ENCODE data around the gene RHBDD3.

The RHBDD3 gene

GRCh38 chr22:29301716-29302401, 34.1 kb upstream of the RHBDD3 start:
- Histone ChIP-seq H2BK12ac (ENCODE audit: low read length in 2 of 2) (no peak overlapping the region), H3K4me2 (ENCODE audit: low read length, poor library complexity, severe bottlenecking) (no peak overlapping the region), H2AK5ac (ENCODE audit: low read length, severe bottlenecking) (no peak overlapping the region), H3K23ac (ENCODE audit: low read length in 2 of 2) (no peak overlapping the region), H3K4me3 (ENCODE audit: insufficient read depth in 1 of 2, low read depth in 1 of 2, low read length in 2 of 2) (no peak overlapping the region), H3K18ac (ENCODE audit: low read depth in 1 of 2, low read length in 2 of 2) (no peak overlapping the region), H3K9ac (ENCODE audit: low read length) (no peak overlapping the region), H3K79me1 (replicated peaks; ENCODE audit: low read length, poor library complexity, severe bottlenecking) (peaks cover 6% of the 10 kb centered on the region), H2BK15ac (ENCODE audit: low read depth, poor library complexity, severe bottlenecking) (no peak overlapping the region), H3K4ac (ENCODE audit: low read depth in 1 of 2, low read length in 2 of 2) (no peak overlapping the region), H2BK5ac (ENCODE audit: low read depth, low read length, poor library complexity, severe bottlenecking) (no peak overlapping the region), H3K14ac (ENCODE audit: low read length in 2 of 2) (no peak overlapping the region), H2AFZ (ENCODE audit: low read depth, low read length) (no peak overlapping the region), H4K91ac (ENCODE audit: low read length) (no peak overlapping the region), H2BK120ac (ENCODE audit: low read depth, low read length) (no peak overlapping the region), H3K9me3 (ENCODE audit: control insufficient read depth, low read length) (no peaks in the 10 kb centered on the region), H3K27ac (ENCODE audit: low read length, poor library complexity, severe bottlenecking) (no peak overlapping the region), H4K8ac (ENCODE audit: low read length) (no peak overlapping the region), H3K36me3 (ENCODE audit: control insufficient read depth in 1 of 2, insufficient read depth in 2 of 2, low read depth in 1 of 2, low read length in 2 of 2) (peaks cover 42 to 55% of the 10 kb centered on the region in 2 experiments), H3K27me3 (ENCODE audit: control insufficient read depth in 1 of 2, insufficient read depth in 1 of 2, low read length in 2 of 2) (no peaks in the 10 kb centered on the region), H3K4me1 (ENCODE audit: control insufficient read depth, insufficient read depth, low read depth, low read length) (peaks cover 15% of the 10 kb centered on the region)
- no peak for DNase-seq
- WGBS: 95% methylated on average over 17 of the region's 17 CpGs

GRCh38 chr22:29300807-29301601, 33.2 kb upstream of the RHBDD3 start:
- H3K4me2 ChIP-seq (ENCODE audit: low read length, poor library complexity, severe bottlenecking): no peak overlapping the region

DNA sequence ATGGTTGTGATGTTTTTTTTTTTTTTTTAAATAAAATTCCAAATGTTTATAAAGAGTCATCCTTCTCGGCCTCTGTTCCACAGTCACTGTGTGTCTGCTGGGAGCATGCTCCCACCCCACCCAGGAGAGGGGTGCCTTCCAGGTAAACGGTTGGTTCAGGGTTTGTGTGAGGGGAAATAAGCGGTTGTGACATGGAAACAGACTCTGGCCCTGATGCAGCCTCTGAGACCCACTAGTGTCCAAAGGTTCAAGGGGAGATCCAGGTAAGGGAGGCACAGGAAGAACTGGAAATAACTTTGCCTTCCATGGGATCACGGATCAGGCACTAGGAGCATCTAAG, 32.7 kb upstream of the RHBDD3 start:
- Histone ChIP-seq H2BK5ac (ENCODE audit: low read depth, low read length, poor library complexity, severe bottlenecking) (no peak overlapping the region), H3K4ac (ENCODE audit: low read depth in 1 of 2, low read length in 2 of 2) (no peak overlapping the region), H2AK5ac (ENCODE audit: low read length, severe bottlenecking) (no peak overlapping the region), H3K18ac (ENCODE audit: low read depth in 1 of 2, low read length in 2 of 2) (no peak overlapping the region), H3K4me3 (ENCODE audit: insufficient read depth in 1 of 2, low read depth in 1 of 2, low read length in 2 of 2) (no peak overlapping the region), H3K9ac (ENCODE audit: low read length) (no peak overlapping the region), H3K14ac (ENCODE audit: low read length in 2 of 2) (no peak overlapping the region), H4K91ac (ENCODE audit: low read length) (no peak overlapping the region), H3K4me1 (ENCODE audit: control insufficient read depth, insufficient read depth, low read depth, low read length) (peaks cover 12% of the 10 kb centered on the region), H3K79me1 (replicated peaks; ENCODE audit: low read length, poor library complexity, severe bottlenecking) (peaks cover 13% of the 10 kb centered on the region), H3K9me3 (ENCODE audit: control insufficient read depth, low read length) (no peaks in the 10 kb centered on the region), H3K27me3 (ENCODE audit: control insufficient read depth in 1 of 2, insufficient read depth in 1 of 2, low read length in 2 of 2) (no peaks in the 10 kb centered on the region), H2BK120ac (ENCODE audit: low read depth, low read length) (no peak overlapping the region), H2BK15ac (ENCODE audit: low read depth, poor library complexity, severe bottlenecking) (no peak overlapping the region), H3K36me3 (ENCODE audit: control insufficient read depth in 1 of 2, insufficient read depth in 2 of 2, low read depth in 1 of 2, low read length in 2 of 2) (peaks cover 57 to 65% of the 10 kb centered on the region in 2 experiments), H3K27ac (ENCODE audit: low read length, poor library complexity, severe bottlenecking) (no peak overlapping the region), H3K4me2 (ENCODE audit: low read length, poor library complexity, severe bottlenecking) (no peak overlapping the region), H2BK12ac (ENCODE audit: low read length in 2 of 2) (no peak overlapping the region), H3K23ac (ENCODE audit: low read length in 2 of 2) (no peak overlapping the region), H2AFZ (ENCODE audit: low read depth, low read length) (no peak overlapping the region), H4K8ac (ENCODE audit: low read length) (no peak overlapping the region)
- DNase-seq: peak; percentile 6
- 89% methylated on average over 4 of the region's 4 CpGs for WGBS

More at GRCh38 chr22:29300807-29301601, 33.2 kb upstream of the RHBDD3 start:
- Histone ChIP-seq H3K4ac (ENCODE audit: low read depth in 1 of 2, low read length in 2 of 2) (no peak overlapping the region), H2AK5ac (ENCODE audit: low read length, severe bottlenecking) (no peak overlapping the region), H3K27ac (ENCODE audit: low read length, poor library complexity, severe bottlenecking) (no peak overlapping the region), H3K27me3 (ENCODE audit: control insufficient read depth in 1 of 2, insufficient read depth in 1 of 2, low read length in 2 of 2) (no peaks in the 10 kb centered on the region), H3K4me1 (ENCODE audit: control insufficient read depth, insufficient read depth, low read depth, low read length) (peaks cover 14% of the 10 kb centered on the region), H3K18ac (ENCODE audit: low read depth in 1 of 2, low read length in 2 of 2) (no peak overlapping the region), H4K91ac (ENCODE audit: low read length) (no peak overlapping the region), H3K14ac (ENCODE audit: low read length in 2 of 2) (no peak overlapping the region), H2BK120ac (ENCODE audit: low read depth, low read length) (no peak overlapping the region), H2BK15ac (ENCODE audit: low read depth, poor library complexity, severe bottlenecking) (no peak overlapping the region), H4K8ac (ENCODE audit: low read length) (no peak overlapping the region), H3K9ac (ENCODE audit: low read length) (no peak overlapping the region), H3K9me3 (ENCODE audit: control insufficient read depth, low read length) (no peaks in the 10 kb centered on the region), H2BK12ac (ENCODE audit: low read length in 2 of 2) (no peak overlapping the region), H2BK5ac (ENCODE audit: low read depth, low read length, poor library complexity, severe bottlenecking) (no peak overlapping the region), H3K79me1 (replicated peaks; ENCODE audit: low read length, poor library complexity, severe bottlenecking) (peaks cover 10% of the 10 kb centered on the region), H3K4me3 (ENCODE audit: insufficient read depth in 1 of 2, low read depth in 1 of 2, low read length in 2 of 2) (no peak overlapping the region), H3K36me3 (ENCODE audit: control insufficient read depth in 1 of 2, insufficient read depth in 2 of 2, low read depth in 1 of 2, low read length in 2 of 2) (peaks cover 51 to 62% of the 10 kb centered on the region in 2 experiments), H3K23ac (ENCODE audit: low read length in 2 of 2) (no peak overlapping the region), H2AFZ (ENCODE audit: low read depth, low read length) (no peak overlapping the region)
- 93% methylated on average over 8 of the region's 10 CpGs for WGBS
- no peak for DNase-seq

DNA sequence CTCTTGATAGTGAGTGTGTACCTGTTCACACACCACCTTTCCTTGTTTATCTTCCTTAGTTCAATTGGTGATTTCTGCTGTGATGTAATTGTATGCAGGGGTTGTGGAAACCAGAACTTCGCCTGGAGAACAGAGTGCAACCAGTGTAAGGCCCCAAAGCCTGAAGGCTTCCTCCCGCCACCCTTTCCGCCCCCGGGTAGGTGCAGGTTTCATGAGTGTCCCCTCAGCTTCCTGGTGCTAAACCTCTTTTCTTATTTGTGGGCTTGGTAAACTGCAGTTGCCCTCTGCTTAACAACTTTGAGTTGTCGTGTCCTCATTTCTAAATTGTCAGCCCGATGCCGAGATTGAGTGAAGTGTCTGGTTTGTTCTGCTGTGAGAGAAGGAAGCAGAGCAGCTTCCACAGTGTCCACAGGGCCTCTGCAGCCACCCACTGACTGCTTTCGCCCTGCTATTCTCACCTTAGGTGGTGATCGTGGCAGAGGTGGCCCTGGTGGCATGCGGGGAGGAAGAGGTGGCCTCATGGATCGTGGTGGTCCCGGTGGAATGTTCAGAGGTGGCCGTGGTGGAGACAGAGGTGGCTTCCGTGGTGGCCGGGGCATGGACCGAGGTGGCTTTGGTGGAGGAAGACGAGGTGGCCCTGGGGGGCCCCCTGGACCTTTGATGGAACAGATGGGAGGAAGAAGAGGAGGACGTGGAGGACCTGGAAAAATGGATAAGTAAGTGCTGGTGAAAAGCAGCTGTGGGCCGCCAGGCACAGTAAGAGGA, 31.5 kb upstream of the RHBDD3 start:
- no peaks in the 10 kb centered on the region for H3K27me3 ChIP-seq (ENCODE audit: control insufficient read depth in 1 of 2, insufficient read depth in 1 of 2, low read length in 2 of 2)
- H3K4me1 ChIP-seq (ENCODE audit: control insufficient read depth, insufficient read depth, low read depth, low read length): peaks cover 9% of the 10 kb centered on the region
- no peak overlapping the region for H2BK12ac ChIP-seq (ENCODE audit: low read length in 2 of 2)
- H2AFZ ChIP-seq (ENCODE audit: low read depth, low read length): no peak overlapping the region
- no peaks in the 10 kb centered on the region for H3K9me3 ChIP-seq (ENCODE audit: control insufficient read depth, low read length)
- no peak overlapping the region for H3K4ac ChIP-seq (ENCODE audit: low read depth in 1 of 2, low read length in 2 of 2)
- H2BK15ac ChIP-seq (ENCODE audit: low read depth, poor library complexity, severe bottlenecking): no peak overlapping the region
- H4K8ac ChIP-seq (ENCODE audit: low read length): no peak overlapping the region
- H3K23ac ChIP-seq (ENCODE audit: low read length in 2 of 2): no peak overlapping the region
- H2AK5ac ChIP-seq (ENCODE audit: low read length, severe bottlenecking): no peak overlapping the region
- no peak for DNase-seq
- no peak overlapping the region for H4K91ac ChIP-seq (ENCODE audit: low read length)
- no peak overlapping the region for H3K4me3 ChIP-seq (ENCODE audit: insufficient read depth in 1 of 2, low read depth in 1 of 2, low read length in 2 of 2)
- whole genome bisulfite sequencing: 97% methylated on average over 19 of the region's 19 CpGs
- H3K36me3 ChIP-seq (ENCODE audit: control insufficient read depth in 1 of 2, insufficient read depth in 2 of 2, low read depth in 1 of 2, low read length in 2 of 2): peaks cover 67 to 72% of the 10 kb centered on the region in 2 experiments
- peaks cover 13% of the 10 kb centered on the region for H3K79me1 ChIP-seq (replicated peaks; ENCODE audit: low read length, poor library complexity, severe bottlenecking)
- H3K9ac ChIP-seq (ENCODE audit: low read length): no peak overlapping the region
- H2BK5ac ChIP-seq (ENCODE audit: low read depth, low read length, poor library complexity, severe bottlenecking): no peak overlapping the region
- H3K18ac ChIP-seq (ENCODE audit: low read depth in 1 of 2, low read length in 2 of 2): no peak overlapping the region
- H2BK120ac ChIP-seq (ENCODE audit: low read depth, low read length): no peak overlapping the region
- no peak overlapping the region for H3K4me2 ChIP-seq (ENCODE audit: low read length, poor library complexity, severe bottlenecking)
- H3K27ac ChIP-seq (ENCODE audit: low read length, poor library complexity, severe bottlenecking): no peak overlapping the region
- no peak overlapping the region for H3K14ac ChIP-seq (ENCODE audit: low read length in 2 of 2)
